IPS-NIHi7 (cell line): Measurements from ENCODE around the gene PPFIA2.
A peak's percentile ranks its signal among the peaks of the same experiment; 100 is the strongest.

Experiments
- DNase-seq: peaks from one replicate; pipeline ENCODE4 v3.0.0; 2012; ENCODE audit warnings: mixed read lengths; ENCODE audit errors: extremely low spot score

PPFIA2 gene

GRCh38 chr12:81354327-81354932, 404.7 kb downstream of the PPFIA2 start:
- DNase-seq, result no peak

- DNase-seq, result peak; percentile 20
These were observed 408.8 kb downstream of the PPFIA2 start for GRCh38 chr12:81350309-81350708.

GRCh38 chr12:81347404-81347803, 411.7 kb downstream of the PPFIA2 start:
- no peak for DNase-seq

DNA sequence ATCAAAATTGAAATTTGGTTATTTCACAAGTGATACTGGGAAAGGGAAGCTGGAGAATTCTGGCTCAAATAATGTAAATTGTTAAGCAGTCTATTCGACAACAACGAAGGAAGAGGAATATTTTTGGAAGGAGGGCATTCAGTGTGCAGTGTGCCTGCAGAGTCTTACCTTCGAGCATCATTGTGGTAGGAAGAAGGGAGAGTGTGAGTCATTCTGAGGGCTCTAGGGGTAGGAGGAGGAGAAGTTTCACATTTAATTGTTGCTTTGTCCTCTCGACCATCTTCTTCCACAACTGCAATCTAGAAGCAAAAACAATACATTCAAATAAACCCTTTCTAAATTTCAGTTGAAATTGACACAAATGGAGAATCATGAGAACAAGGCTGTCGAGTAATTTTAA, 418.2 kb downstream of the PPFIA2 start:
- no peak for DNase-seq

- DNase-seq, result no peak
These were observed 420.1 kb downstream of the PPFIA2 start for GRCh38 chr12:81339071-81339470.

GRCh38 chr12:81337886-81338285, 421.3 kb downstream of the PPFIA2 start:
- DNase-seq, result no peak

- DNase-seq, result no peak
These were observed 425.3 kb downstream of the PPFIA2 start for GRCh38 chr12:81333812-81334211.

GRCh38 chr12:81332054-81332453, 427.1 kb downstream of the PPFIA2 start:
- DNase-seq, result no peak

DNA sequence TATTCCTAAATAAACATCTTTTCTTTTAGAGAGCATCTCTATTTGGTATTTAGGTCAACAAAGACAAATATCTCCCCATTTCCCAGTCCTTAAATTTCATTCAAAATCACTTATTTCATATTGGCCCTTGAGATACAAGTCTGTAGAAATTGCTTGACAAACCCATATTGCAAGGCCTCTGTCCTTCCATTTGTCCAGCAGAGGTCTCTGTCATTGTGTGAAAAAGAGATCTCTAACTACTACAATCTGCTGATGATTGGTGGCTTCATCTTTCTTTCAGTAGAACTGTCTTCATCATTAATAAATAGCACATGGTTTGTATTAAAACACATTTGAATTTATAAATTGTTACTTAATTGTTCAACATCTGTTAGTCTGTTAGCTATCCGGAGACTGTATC, 428.7 kb downstream of the PPFIA2 start:
- DNase-seq, result no peak

DNA sequence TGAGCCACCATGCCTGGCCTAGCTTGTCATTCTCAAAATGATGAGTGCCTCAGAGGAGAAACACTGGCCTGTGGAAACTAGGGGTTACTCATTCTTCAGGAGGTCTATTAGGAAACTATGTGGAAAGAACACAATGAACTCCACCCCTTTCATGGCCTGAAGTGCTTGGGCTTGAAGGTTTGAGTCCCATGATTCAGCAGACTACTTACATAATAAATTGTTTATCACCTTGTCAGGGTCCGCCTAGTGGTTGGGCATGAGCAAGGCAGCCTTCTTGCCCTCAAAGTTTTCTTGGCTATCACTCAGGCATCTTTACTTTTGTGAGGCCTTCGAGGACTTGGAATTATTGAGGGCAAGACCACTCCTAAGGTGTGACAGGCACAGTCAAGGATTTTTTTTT, 430.1 kb downstream of the PPFIA2 start:
- DNase-seq, result peak; percentile 61

DNA sequence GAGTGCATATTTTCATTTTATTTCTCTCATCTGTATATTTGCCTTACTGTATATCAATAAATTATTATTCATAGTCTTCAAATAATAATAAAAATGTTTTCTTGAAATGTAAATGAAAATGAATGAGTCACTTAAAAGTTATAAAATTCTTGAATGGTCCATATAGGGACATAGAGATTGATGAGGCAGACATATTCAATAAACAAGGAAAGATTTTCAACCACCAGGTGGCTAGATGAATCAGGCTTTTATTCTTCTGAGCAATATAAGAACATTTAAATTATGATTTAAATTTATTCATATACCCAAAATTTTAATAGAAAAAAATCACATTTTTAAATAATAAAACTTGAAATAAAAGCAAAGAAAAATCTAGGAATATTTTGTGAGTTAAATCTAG, 431.7 kb downstream of the PPFIA2 start:
- no peak for DNase-seq

DNA sequence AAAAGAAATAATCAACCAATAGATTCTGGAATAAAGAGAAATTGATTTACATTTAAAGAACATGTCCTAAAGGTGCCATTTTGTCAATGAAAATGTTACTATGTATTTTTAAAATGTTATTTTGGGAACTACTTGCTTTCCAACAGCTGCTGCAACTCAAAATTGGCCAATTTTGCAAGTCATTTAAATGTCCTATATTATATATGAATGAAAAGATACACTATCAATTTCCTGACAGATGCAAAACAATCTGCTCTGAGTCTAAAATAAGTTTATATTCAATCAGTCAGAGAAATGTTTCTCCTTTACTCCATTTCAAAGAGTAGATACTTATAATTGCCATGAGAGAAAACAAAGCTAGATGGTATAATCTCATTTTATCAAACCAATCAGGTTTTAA, 434.1 kb downstream of the PPFIA2 start:
- no peak for DNase-seq

- DNase-seq, result no peak
These were observed 444.1 kb downstream of the PPFIA2 start for GRCh38 chr12:81314903-81315531.

- DNase-seq, result no peak
These were observed 455.2 kb downstream of the PPFIA2 start for GRCh38 chr12:81303935-81304334.

GRCh38 chr12:81300454-81300853, 458.7 kb downstream of the PPFIA2 start:
- DNase-seq, result peak; percentile 28

- DNase-seq, result no peak
These were observed 461.5 kb downstream of the PPFIA2 start for GRCh38 chr12:81297601-81298000.

DNA sequence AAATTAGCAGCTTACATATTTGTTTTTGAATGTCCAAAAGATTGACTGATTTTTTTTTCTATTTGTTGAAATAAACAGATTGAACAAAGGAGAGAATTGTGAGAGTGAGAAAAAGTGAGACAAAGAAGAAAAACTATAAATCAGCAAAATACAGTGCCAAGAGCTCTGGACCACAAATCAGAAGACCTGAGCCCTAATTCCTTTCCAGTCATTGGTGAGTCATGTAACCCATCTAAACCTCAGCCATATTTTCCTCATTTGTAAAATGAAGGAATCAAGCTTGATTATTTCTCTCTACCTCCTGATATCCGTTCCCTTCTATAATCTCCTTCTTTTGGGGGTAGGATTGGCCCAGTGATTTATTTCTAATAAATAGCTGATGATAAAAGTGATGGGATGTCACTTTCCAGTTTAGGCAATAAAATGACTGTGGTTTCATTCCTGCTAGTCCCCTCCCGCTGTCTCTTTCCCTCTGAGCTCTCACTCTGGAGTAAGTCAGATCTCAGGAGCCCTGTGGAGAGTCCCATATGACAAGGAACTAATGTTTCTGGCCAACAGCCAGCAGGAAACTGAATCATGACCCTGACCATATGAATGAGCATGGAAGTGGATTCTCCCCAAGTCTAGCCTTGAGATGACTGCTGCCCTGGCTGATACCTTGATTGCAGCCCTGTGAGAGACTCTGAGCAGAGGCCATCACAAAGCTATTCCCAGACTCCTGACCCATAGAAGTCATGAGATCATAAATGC, 462.4 kb downstream of the PPFIA2 start:
- DNase-seq, result no peak

- no peak for DNase-seq
These were observed 463.9 kb downstream of the PPFIA2 start for GRCh38 chr12:81295251-81295650.

- no peak for DNase-seq
These were observed 464.6 kb downstream of the PPFIA2 start for GRCh38 chr12:81294325-81295190.

- DNase-seq, result no peak
These were observed 470.5 kb downstream of the PPFIA2 start for GRCh38 chr12:81288651-81289050.

GRCh38 chr12:81284137-81284536, 475.0 kb downstream of the PPFIA2 start:
- DNase-seq, result peak; percentile 20
